H9 (cell line): Measurements from ENCODE around the gene TMEM163. TPM values are rescaled to one million over a fixed set of nuclear protein-coding genes. Genes with fewer than 3 reads are reported as not detected.

Source experiments
- DNase-seq: peaks from one replicate; pipeline ENCODE4 v3.0.0-alpha.2; 2017
- H2AFZ ChIP-seq: one replicate; pipeline ENCODE4 v1.6.1; 2013; ENCODE audit warnings: mild to moderate bottlenecking, low read length, control low read depth, moderate library complexity
- H2AK5ac ChIP-seq: 2 replicates; pipeline ENCODE4 v1.6.1; 2013; ENCODE audit warnings: low read length, control low read depth, mixed read lengths; ENCODE audit not compliant: insufficient read length
- H2BK120ac ChIP-seq: one replicate; pipeline ENCODE4 v1.6.1; 2013; ENCODE audit warnings: low read depth, mild to moderate bottlenecking, low read length, control low read depth, inconsistent platforms; ENCODE audit not compliant: poor library complexity, severe bottlenecking
- H2BK12ac ChIP-seq: 2 replicates; pipeline ENCODE4 v1.6.1; 2013; ENCODE audit warnings: low read length, control low read depth, mixed read lengths, low read depth; ENCODE audit not compliant: insufficient read length
- H2BK15ac ChIP-seq: 2 replicates; pipeline ENCODE4 v1.6.1; 2013; ENCODE audit warnings: low read depth, low read length, control low read depth
- H2BK20ac ChIP-seq: one replicate; pipeline ENCODE4 v1.6.1; 2013; ENCODE audit warnings: low read depth, mild to moderate bottlenecking, low read length, control low read depth, inconsistent platforms; ENCODE audit not compliant: poor library complexity, severe bottlenecking
- H2BK5ac ChIP-seq: 2 replicates; pipeline ENCODE4 v1.6.1; 2013; ENCODE audit warnings: low read length, control low read depth, mixed read lengths; ENCODE audit not compliant: insufficient read length
- H3K14ac ChIP-seq: 2 replicates; pipeline ENCODE4 v1.6.1; 2013; ENCODE audit warnings: low read length, control low read depth; ENCODE audit not compliant: insufficient read depth
- H3K18ac ChIP-seq: 2 replicates; pipeline ENCODE4 v1.6.1; 2013; ENCODE audit warnings: low read depth, mild to moderate bottlenecking, mixed read lengths, low read length, control low read depth; ENCODE audit not compliant: insufficient read length
- H3K23ac ChIP-seq: 2 replicates; pipeline ENCODE4 v1.6.1; 2013; ENCODE audit warnings: low read length, control low read depth, mixed read lengths, low read depth; ENCODE audit not compliant: insufficient read length
- H3K23me2 ChIP-seq: 2 replicates; pipeline ENCODE4 v1.6.1; 2013; ENCODE audit warnings: low read depth, mild to moderate bottlenecking, mixed read lengths, low read length, control low read depth; ENCODE audit not compliant: insufficient read length, poor library complexity, severe bottlenecking
- H3K27ac ChIP-seq: 2 replicates; pipeline ENCODE4 v1.5.1; 2013; ENCODE audit warnings: low read length, control low read depth, mixed read lengths, low read depth; ENCODE audit not compliant: insufficient read length
- H3K27me3 ChIP-seq: 2 replicates; pipeline ENCODE4 v1.6.1; 2013; ENCODE audit warnings: low read length, control low read depth, inconsistent platforms; ENCODE audit not compliant: insufficient read depth
- H3K4ac ChIP-seq: 2 replicates; pipeline ENCODE4 v1.6.1; 2013; ENCODE audit warnings: low read depth, mild to moderate bottlenecking, control low read depth, inconsistent platforms, low read length, moderate library complexity
- H3K4me1 ChIP-seq: 2 replicates; pipeline ENCODE4 v1.6.1; 2013; ENCODE audit warnings: low read length, control low read depth, inconsistent platforms; ENCODE audit not compliant: insufficient read depth
- H3K4me2 ChIP-seq: 2 replicates; pipeline ENCODE4 v1.6.1; 2013; ENCODE audit warnings: low read length, control low read depth, mixed read lengths; ENCODE audit not compliant: insufficient read length, insufficient read depth
- H3K56ac ChIP-seq: 2 replicates; pipeline ENCODE4 v1.6.1; 2013; ENCODE audit warnings: low read depth, mild to moderate bottlenecking, mixed read lengths, low read length, control low read depth; ENCODE audit not compliant: insufficient read length
- H3K79me1 ChIP-seq: 2 replicates; pipeline ENCODE4 v1.6.1; 2013; ENCODE audit warnings: low read depth, mild to moderate bottlenecking, moderate library complexity, low read length, control low read depth, inconsistent platforms; ENCODE audit not compliant: insufficient read depth, poor library complexity, severe bottlenecking
- H3K79me2 ChIP-seq: 2 replicates; pipeline ENCODE4 v1.6.1; 2013; ENCODE audit warnings: low read length, control low read depth, inconsistent platforms; ENCODE audit not compliant: insufficient read depth
- H3K9ac ChIP-seq: 2 replicates; pipeline ENCODE4 v1.6.1; 2013; ENCODE audit warnings: low read length, control low read depth, mixed read lengths; ENCODE audit not compliant: insufficient read length; ENCODE audit errors: extremely low read depth
- H3K9me3 ChIP-seq: one replicate; pipeline ENCODE4 v1.6.1; 2013; ENCODE audit warnings: low read depth, low read length, inconsistent platforms; ENCODE audit not compliant: control insufficient read depth
- H3T11ph ChIP-seq: one replicate; pipeline ENCODE4 v1.6.1; 2013; ENCODE audit warnings: mild to moderate bottlenecking, low read length, control low read depth, inconsistent platforms
- H4K20me1 ChIP-seq: one replicate; pipeline ENCODE4 v1.6.1; 2013; ENCODE audit not compliant: control insufficient read depth, insufficient read length, insufficient read depth
- H4K5ac ChIP-seq: 2 replicates; pipeline ENCODE4 v1.6.1; 2013; ENCODE audit warnings: low read depth, mild to moderate bottlenecking, mixed read lengths, low read length, control low read depth; ENCODE audit not compliant: insufficient read length
- H4K8ac ChIP-seq: replicated peaks from 2 replicates; pipeline ENCODE4 v1.6.1; 2013; ENCODE audit warnings: low read length, control low read depth, mixed read lengths, low read depth; ENCODE audit not compliant: insufficient read length
- H4K91ac ChIP-seq: 2 replicates; pipeline ENCODE4 v1.6.1; 2013; ENCODE audit warnings: low read depth, mild to moderate bottlenecking, moderate library complexity, mixed read lengths, low read length, control low read depth; ENCODE audit not compliant: insufficient read length
- H3K27ac Mint-ChIP-seq, 3 experiments: 2 replicates in 2 of 3; 3 replicates in 1 of 3; pipeline ENCODE4 v1.8.0; 2020 to 2021; ENCODE audit warnings: mixed read lengths in 3 of 3, mild to moderate bottlenecking in 1 of 3, moderate library complexity in 1 of 3
- H3K27me3 Mint-ChIP-seq: 2 replicates; pipeline ENCODE4 v1.8.0; 2021; ENCODE audit warnings: low read depth, mild to moderate bottlenecking, moderate library complexity, mixed read lengths
- H3K36me3 Mint-ChIP-seq, 3 experiments: 2 replicates in 2 of 3; 3 replicates in 1 of 3; pipeline ENCODE4 v1.8.0; 2020 to 2021; ENCODE audit warnings: low read depth in 3 of 3, mixed read lengths in 3 of 3; ENCODE audit not compliant: insufficient read depth in 1 of 3
- H3K4me1 Mint-ChIP-seq, 2 experiments: 2 replicates each; pipeline ENCODE4 v1.8.0; 2020; ENCODE audit warnings: mixed read lengths in 2 of 2
- H3K4me3 Mint-ChIP-seq, 2 experiments: 2 replicates in 1 of 2; 3 replicates in 1 of 2; pipeline ENCODE4 v1.8.0; 2020 to 2021; ENCODE audit warnings: mild to moderate bottlenecking in 2 of 2, mixed read lengths in 2 of 2, moderate library complexity in 1 of 2
- H3K9me3 Mint-ChIP-seq, 2 experiments: 2 replicates in 1 of 2; 3 replicates in 1 of 2; pipeline ENCODE4 v1.8.0; 2020; ENCODE audit warnings: mild to moderate bottlenecking in 2 of 2, mixed read lengths in 2 of 2, moderate library complexity in 1 of 2
- WGBS: extraction: QIAGEN DNeasy Blood & Tissue Kit; methylation state at CpG from one replicate; pipeline ENCODE4 v1.1.7; 2013; ENCODE audit warnings: missing lambda C conversion rate, low lambda C conversion rate, mixed read lengths; ENCODE audit not compliant: insufficient read length; ENCODE audit errors: extremely low coverage; 5-methylcytosine and 5-hydroxymethylcytosine counted together
- total RNA-seq: library from RNA; stranded (reverse); gene quantifications from 2 replicates; pipeline ENCODE4 v1.2.1, GENCODE V29; 2021
- TF ChIP-seq, protein P1 (sequence below): fragments of 200-600 bp; sonication (generic); conservative IDR thresholded peaks from 3 replicates; pipeline ENCODE4 v1.8.0; 2021; ENCODE audit warnings: antibody characterized with exemption, mild to moderate bottlenecking

Gene TMEM163
- total RNA-seq, 1 experiment from 2014 or later, result 0.39 TPM

DNA sequence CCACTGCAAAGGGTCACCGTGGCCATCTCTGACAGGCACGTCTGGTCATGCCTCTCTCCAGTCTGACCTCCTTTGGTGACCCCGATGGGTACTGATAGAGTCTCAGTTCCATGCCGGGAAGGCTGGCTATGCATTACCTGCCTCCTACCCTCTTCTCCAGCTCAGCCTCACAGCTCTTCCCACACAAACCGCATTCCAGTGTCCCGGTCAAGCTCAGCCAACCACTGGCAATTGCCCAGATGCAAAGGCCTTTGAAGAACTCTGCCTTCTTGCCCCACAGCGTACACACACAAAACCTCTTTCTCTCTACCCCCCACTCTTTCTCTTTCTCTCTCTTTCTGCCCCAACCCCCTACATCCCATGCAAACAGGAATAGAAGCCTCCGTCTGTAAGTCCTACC, 37.6 kb downstream of the TMEM163 start:
- H3K36me3 Mint-ChIP-seq, result no peaks in the 10 kb centered on the region; a peak in 1 of 7 replicates
- no peak overlapping the region for H2BK5ac ChIP-seq
- H3K79me2 ChIP-seq, result no peaks in the 10 kb centered on the region
- H3K23ac ChIP-seq, result no peak overlapping the region
- H3K18ac ChIP-seq, result no peak overlapping the region
- no peak overlapping the region for H4K5ac ChIP-seq
- no peak overlapping the region for H3K9ac ChIP-seq
- H3K4me1 ChIP-seq, result no peaks in the 10 kb centered on the region
- H3K4me3 Mint-ChIP-seq, result no peak overlapping the region
- H3K79me1 ChIP-seq, result no peaks in the 10 kb centered on the region
- no peaks in the 10 kb centered on the region for H4K20me1 ChIP-seq
- TF ChIP-seq, protein P1, sequence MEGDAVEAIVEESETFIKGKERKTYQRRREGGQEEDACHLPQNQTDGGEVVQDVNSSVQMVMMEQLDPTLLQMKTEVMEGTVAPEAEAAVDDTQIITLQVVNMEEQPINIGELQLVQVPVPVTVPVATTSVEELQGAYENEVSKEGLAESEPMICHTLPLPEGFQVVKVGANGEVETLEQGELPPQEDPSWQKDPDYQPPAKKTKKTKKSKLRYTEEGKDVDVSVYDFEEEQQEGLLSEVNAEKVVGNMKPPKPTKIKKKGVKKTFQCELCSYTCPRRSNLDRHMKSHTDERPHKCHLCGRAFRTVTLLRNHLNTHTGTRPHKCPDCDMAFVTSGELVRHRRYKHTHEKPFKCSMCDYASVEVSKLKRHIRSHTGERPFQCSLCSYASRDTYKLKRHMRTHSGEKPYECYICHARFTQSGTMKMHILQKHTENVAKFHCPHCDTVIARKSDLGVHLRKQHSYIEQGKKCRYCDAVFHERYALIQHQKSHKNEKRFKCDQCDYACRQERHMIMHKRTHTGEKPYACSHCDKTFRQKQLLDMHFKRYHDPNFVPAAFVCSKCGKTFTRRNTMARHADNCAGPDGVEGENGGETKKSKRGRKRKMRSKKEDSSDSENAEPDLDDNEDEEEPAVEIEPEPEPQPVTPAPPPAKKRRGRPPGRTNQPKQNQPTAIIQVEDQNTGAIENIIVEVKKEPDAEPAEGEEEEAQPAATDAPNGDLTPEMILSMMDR, result no peak
- no peak overlapping the region for H2BK12ac ChIP-seq
- H2BK15ac ChIP-seq, result no peak overlapping the region
- peaks cover 8 to 18% of the 10 kb centered on the region in 2 experiments for H3K4me1 Mint-ChIP-seq
- no peak overlapping the region for H3K4ac ChIP-seq
- H3K27ac ChIP-seq, result no peak overlapping the region
- no peak overlapping the region for H3T11ph ChIP-seq
- H3K14ac ChIP-seq, result no peak overlapping the region
- WGBS, result no CpG with 5 or more reads among the region's 8 CpGs
- H4K91ac ChIP-seq, result no peak overlapping the region
- H3K27ac Mint-ChIP-seq, result no peak overlapping the region
- no peak overlapping the region for H3K56ac ChIP-seq
- no peak overlapping the region for H2AK5ac ChIP-seq
- H2AFZ ChIP-seq, result no peak overlapping the region
- no peak overlapping the region for H4K8ac ChIP-seq
- no peaks in the 10 kb centered on the region for H3K23me2 ChIP-seq
- H2BK20ac ChIP-seq, result no peak overlapping the region
- H3K27me3 Mint-ChIP-seq, result no peaks in the 10 kb centered on the region; the same call in 1 of the 2 replicates
- DNase-seq, result no peak
- H3K27me3 ChIP-seq, result no peaks in the 10 kb centered on the region
- H3K9me3 Mint-ChIP-seq, result no peaks in the 10 kb centered on the region; a peak in 1 of 5 replicates
- H3K9me3 ChIP-seq, result no peaks in the 10 kb centered on the region
- H3K4me2 ChIP-seq, result no peak overlapping the region
- no peak overlapping the region for H2BK120ac ChIP-seq
